Measurements from ENCODE around the gene ZNF783.
"Not testable (repeated sequence)": the region's sequence is repeated elsewhere in the genome, so short reads cannot be mapped to it uniquely, and the experiment has no call there.

The ZNF783 gene

GRCh38 chr7:149239345-149240143 is 22.5 kb upstream of the ZNF783 start, which contains the start of gene ZNF212:
Gene ZNF212 (plus strand): TSS chr7:149239651. CDS start chr7:149239779, 128 bp downstream.
- DNase-seq = peak; percentile 14 to 92 (median 82)

GRCh38 chr7:149240637-149241036 is 21.4 kb upstream of the ZNF783 start:
- no peak for DNase-seq

GRCh38 chr7:149241696-149242095 is 20.3 kb upstream of the ZNF783 start:
- DNase-seq = no peak

GRCh38 chr7:149245244-149245643 is 16.8 kb upstream of the ZNF783 start:
- no peak for DNase-seq

- DNase-seq = no peak
Observed at GRCh38 chr7:149245744-149246143, 16.3 kb upstream of the ZNF783 start.

GRCh38 chr7:149248777-149249176 is 13.2 kb upstream of the ZNF783 start:
- no peak for DNase-seq

GRCh38 chr7:149250151-149250550 is 11.8 kb upstream of the ZNF783 start:
- not testable (repeated sequence) for DNase-seq

GRCh38 chr7:149251518-149251917 is 10.5 kb upstream of the ZNF783 start:
- DNase-seq = not testable (repeated sequence)

- DNase-seq = no peak
Observed at GRCh38 chr7:149252378-149252777, 9.6 kb upstream of the ZNF783 start.

- DNase-seq = no peak
Observed at GRCh38 chr7:149253665-149254064, 8.3 kb upstream of the ZNF783 start.

- peak in 7 of 56 donors; percentile 2 to 16 (median 10) for DNase-seq
Observed at GRCh38 chr7:149254181-149254858, 7.7 kb upstream of the ZNF783 start.

GRCh38 chr7:149255174-149255573 is 6.8 kb upstream of the ZNF783 start:
- no peak for DNase-seq

GRCh38 chr7:149256568-149256967 is 5.4 kb upstream of the ZNF783 start:
- DNase-seq = no peak

GRCh38 chr7:149257146-149257545 is 4.8 kb upstream of the ZNF783 start:
- no peak for DNase-seq

GRCh38 chr7:149261316-149261828 is 624 bp upstream of the ZNF783 start:
- DNase-seq = peak in 6 of 56 donors; percentile 22 to 52 (median 30)

- DNase-seq = no peak
Observed at GRCh38 chr7:149266451-149266850, 4.5 kb downstream of the ZNF783 start.

GRCh38 chr7:149267733-149268132 is 5.7 kb downstream of the ZNF783 start:
- no peak for DNase-seq

- DNase-seq = not testable (repeated sequence)
Observed at GRCh38 chr7:149274424-149274823, 12.4 kb downstream of the ZNF783 start.

- DNase-seq = no peak
Observed at GRCh38 chr7:149277871-149278270, 15.9 kb downstream of the ZNF783 start.

- no peak for DNase-seq
Observed at GRCh38 chr7:149278396-149278795, 16.4 kb downstream of the ZNF783 start.

- DNase-seq = no peak
Observed at GRCh38 chr7:149279111-149279743, 17.2 kb downstream of the ZNF783 start.

- no peak for DNase-seq
Observed at GRCh38 chr7:149280151-149280550, 18.2 kb downstream of the ZNF783 start.

Measured in amygdala (tissue), 56 donors.